RKO (cell line): ENCODE measurements around the gene STKLD1.
A peak's percentile ranks its signal among the peaks of the same experiment; 100 is the strongest.

Experiments used
- DNase-seq: peaks from one replicate; pipeline ENCODE4 v3.0.0-alpha.2; 2016; ENCODE audit warnings: low spot score

The STKLD1 gene

DNA sequence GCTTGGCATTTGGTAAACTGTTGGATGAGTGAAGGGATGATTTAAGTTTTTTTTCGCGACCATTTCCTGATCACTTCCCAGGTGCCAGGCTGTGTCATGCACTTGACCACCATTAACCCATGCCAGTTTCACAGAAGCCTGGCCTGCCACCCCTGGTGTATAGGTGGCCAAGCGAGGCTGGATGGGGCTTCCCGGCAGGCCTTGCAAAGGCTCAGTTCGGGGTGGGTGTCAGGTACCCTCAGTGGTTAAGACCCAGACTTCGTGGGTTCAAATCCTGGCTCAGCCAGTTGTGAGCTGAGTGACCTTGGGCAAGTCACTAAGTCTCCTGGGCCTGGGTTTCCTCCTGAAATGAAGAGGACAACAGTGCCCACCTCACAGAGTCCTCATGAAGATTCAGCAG lies 30.6 kb upstream of the STKLD1 start:
- DNase-seq = no peak

DNA sequence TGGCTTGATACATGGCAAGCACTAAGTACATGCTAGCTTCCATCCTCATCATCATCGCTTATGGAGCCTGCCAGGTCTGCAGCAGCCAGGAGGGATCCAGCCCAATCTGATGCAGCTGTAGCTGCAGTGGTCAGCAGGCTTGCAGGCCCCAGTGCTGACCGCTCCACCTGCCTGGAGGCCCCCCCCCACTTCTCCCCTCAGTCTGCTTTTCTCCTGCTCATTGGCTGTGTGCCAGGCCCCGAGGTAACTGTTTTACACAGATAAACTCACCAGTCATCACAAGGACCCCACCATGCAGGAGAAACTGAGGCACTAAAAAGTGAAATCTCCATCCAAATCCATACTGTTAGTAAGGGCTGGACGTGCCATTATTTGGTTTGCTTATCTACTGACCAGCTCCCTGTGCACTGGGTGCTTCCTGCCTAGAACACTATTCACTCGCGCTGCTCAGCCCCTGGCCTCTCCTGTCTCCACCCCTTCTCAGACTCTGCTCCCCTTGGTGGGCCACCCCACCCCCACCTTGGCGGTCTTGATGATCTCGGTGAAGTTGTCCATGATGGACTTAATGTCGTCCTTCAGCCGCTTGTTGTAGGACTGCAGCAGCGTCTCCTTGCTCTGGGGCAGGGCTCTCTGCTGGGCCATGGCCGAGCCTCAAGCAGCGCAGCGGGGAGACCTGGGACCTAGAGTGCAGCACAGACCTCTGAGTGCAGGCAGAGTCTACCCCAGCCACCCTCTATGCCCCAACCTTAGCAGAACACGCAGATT lies 30.0 kb upstream of the STKLD1 start:
- no peak for DNase-seq

DNA sequence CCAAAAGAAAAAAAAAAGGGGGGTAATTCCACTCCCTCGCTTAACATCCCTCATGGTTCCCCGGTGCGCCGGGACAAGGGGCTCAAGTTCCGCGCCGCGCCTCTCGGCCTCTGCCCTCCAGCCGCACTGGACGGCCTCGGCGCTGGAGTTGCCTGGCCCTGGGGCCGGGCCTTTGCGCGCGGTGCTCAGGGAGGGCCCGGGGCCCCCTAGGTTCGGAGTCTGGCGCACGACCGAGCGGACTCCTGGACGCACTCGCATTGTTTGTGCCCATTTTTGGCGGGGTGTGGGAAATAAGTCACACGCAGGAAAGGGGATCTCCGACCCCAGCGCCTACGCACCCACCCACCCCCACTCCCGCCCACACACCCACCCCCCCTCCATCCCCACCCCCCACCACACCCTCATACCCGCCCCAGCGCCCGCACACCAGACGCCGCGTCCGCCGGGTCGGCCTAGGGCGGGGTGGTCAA lies 28.6 kb upstream of the STKLD1 start:
- peak; percentile 72 for DNase-seq

DNA sequence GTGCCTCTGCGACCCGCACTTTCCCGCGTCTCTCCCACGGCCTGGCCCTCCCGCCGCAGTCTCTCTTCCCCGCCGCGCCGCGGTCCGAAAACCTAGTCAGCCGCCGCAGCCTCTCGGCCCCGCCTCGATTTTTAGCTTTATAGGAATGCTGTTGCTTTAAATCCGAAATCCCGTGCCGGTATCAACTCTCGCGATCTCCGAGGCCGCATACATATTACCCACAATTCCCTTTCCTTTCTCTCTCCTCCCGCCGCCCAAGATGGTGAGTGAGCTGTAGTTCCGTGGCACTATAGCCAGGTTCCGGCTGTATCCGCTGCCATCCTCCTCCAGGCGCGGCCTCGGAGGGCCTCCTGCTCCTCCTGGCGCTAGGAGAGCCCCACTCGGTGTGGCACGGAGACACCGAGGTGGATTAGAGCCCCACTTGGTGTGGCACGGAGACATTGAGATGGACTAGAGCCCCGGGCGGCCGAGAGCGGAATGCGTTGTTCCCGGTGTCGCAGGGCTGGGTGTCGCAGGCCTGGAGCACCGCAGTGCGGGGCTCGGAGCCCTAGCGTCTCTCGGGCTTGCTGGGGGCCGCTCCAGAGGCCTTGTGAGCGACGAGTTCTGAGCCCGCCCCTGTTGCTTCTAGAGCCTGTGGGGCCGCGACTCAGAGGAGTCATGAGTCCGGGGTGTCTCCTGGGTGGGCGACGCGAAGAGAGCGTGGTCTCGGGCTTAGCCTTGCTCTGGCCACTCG lies 28.0 kb upstream of the STKLD1 start, which contains the start of the genes MED22 and RPL7A:
MED22 (minus strand) TSS at position 147 of the 733 bp plus-strand sequence. CDS start 1,469 bp downstream, outside the sequence.
RPL7A (plus strand) TSS at position 234 of the 733 bp plus-strand sequence; CDS start at position 260, 26 bp downstream.
- DNase-seq = peak; percentile 99

DNA sequence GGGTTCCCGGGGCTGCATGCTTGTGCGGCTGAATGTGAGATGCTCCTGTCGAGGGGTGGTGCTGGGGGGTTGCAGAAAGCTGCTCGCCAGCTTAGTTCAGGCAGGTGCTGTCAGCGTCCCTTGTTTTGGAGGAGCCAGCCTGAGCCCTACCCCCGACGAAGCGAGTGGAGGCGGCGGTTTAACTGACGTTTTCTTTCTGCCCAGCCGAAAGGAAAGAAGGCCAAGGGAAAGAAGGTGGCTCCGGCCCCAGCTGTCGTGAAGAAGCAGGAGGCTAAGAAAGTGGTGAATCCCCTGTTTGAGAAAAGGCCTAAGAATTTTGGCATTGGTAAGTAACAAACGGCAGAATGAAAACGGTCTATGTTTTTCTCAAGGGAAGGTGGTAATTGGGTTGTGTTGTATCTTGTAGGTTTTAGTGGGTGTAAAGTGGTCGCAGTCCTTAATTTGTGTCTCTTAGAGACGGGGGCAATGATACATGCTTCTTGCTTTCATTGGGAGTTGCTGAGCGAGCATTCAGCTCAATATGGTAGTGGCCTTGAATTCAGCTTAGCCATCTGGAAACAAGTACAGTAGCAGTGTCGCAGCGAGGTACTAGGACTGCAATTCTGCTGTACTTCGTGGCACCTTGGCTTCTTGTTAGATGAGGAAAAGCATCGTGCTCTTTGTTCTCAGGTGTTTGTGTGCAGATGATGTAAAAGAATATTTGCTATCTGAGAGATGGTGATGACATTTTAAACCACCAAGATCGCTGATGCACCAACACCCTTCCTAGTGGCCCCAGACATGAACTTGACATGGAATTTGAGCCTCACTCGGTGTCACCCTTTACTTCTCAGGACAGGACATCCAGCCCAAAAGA lies 27.2 kb upstream of the STKLD1 start:
- peak; percentile 63 for DNase-seq

DNA sequence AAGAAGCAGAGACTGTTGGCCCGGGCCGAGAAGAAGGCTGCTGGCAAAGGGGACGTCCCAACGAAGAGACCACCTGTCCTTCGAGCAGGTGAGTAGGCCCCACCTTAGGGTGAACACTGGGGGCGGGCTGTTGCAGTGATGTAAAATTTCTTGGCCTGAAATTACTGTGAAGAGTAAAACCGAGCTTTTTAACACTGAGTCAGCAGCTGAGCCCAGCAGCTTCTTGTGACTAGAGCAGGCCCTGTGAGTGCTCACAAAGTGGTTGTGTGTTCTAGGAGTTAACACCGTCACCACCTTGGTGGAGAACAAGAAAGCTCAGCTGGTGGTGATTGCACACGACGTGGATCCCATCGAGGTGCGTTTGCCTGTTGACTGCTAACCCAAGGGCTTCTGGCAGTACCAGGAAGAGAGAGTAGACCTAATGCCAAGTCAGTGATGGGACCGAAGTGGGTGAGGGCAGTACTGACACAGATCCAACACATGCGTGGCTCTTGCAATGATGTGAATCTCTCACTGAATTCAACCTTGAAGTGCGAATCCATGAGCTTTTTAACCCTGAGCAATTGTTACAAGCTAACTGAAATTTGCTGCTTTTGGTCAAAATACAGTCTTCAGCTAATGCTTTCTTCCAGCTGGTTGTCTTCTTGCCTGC lies 26.1 kb upstream of the STKLD1 start:
- DNase-seq = peak; percentile 81

DNA sequence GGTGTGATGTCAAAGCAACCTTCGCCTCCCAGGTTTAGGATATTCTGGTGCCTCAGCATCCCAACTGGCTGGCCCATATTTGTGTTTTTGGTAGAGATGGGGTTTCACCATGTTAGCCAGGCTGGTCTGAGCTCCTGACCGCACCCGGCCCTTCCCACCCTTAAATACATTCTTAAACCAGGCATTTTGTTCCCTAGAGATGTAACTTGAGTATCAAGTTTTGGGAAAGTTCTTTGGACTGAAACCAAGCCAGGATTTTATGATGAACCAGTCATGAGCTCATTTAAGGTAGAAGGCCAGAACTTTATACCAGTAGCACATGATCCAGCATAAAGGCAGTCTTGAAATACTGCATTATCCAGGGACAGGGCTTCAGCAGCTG lies 24.6 kb upstream of the STKLD1 start:
- no peak for DNase-seq

DNA sequence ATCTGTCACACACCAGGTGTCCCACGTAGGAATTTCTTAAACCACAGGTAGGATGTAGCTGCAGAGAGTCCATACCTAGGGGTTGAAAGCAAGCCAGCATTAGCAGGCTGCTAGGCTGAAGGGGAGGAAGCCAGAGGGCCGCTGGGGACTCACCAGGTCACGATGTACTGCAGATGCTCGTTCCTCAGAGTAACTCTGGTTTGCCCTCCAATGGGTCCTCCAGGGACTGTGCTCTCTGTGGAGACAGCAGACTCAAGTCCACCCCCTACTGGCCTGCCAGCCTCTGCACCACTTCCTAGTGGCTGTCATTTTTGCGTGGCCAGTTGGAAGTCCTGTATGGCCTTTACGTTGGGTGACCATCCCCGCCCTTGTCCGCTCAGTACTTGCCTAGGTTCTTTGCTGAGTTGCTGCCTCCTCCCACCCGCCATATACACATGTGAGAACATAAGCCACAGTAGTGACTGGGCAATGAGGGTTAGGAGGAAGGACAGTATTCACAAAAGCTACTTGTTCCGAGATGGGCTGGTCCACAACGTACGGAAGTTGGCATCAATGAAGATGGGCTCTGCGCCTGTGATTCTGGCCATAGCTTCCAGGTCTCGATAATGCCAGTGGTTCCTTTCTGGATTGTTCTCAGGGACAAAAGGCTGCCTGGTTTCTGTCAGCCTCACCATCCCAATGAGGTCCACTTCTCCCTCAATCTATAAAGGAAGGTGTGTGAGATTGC lies 24.1 kb upstream of the STKLD1 start:
- peak; percentile 86 for DNase-seq

DNA sequence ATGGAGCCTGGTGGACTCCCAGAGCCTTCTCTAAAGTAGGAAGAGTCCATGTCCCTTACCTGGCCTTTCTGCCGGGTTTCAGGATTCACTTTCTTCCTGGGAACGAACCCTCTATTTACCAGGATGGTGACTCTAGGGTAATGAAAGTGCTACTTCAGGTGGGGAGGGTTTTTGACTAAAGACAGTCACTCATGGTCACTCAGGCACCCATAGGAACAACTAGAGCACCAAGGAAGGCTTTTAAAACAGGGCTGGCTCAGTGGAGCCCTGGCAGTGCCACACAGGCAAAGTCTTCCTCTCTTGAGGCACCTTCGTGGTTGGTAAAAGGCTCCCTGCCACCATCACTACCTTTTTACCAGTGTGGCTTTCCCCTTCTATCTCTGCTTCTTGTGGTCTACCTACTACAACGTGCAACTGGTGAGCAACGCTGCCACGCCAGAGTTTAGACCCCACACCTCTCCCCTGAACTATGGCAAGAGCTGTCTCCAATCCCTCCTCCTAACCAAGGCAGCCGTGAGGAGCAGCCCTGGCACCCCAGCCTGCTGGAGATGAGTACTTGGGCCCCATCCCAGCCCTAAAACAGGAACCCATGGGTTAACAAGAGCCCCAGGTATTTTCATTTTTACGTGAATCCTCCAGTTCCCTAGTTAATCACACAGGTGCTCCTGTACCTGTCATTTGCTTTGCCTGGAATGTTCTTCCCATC lies 23.4 kb upstream of the STKLD1 start:
- no peak for DNase-seq

DNA sequence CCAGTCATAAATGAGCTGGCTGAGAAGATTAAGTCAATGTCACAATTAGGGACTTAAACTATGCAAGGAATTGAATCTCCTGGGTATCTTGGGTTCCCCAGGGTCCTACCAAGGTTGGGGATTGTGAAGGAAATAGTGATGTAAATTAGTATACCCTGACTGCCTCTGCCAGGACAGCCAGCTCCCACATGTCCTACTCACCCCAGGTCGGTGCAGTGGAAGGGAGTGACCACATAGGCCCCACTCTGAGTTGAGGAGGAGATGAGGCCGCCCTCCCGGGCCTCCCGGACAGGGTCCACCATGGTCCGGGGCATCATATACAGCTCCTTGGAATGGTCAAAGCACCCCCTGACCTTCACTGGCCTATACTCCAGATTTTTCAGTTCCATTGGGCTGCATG lies 22.6 kb upstream of the STKLD1 start:
- DNase-seq = no peak

DNA sequence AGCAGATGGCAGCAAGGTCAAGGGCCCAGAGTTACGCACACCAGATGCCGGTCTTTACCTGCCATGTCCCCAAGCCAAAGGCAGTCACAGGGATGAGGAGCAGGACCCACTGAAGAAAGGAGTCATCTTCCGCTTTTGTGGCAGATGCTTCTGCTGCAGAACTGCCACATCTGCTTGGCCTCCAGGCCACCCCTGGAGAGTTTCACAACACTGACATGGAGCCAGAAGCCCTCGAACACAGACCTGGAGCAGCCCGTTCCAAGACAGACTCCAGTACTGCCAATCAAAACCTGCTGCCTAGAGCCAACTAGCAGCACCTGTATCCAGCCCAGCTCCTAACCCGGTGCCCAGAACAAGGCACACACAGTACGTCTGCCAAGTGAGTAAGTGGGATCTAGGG lies 21.4 kb upstream of the STKLD1 start:
- DNase-seq = no peak

DNA sequence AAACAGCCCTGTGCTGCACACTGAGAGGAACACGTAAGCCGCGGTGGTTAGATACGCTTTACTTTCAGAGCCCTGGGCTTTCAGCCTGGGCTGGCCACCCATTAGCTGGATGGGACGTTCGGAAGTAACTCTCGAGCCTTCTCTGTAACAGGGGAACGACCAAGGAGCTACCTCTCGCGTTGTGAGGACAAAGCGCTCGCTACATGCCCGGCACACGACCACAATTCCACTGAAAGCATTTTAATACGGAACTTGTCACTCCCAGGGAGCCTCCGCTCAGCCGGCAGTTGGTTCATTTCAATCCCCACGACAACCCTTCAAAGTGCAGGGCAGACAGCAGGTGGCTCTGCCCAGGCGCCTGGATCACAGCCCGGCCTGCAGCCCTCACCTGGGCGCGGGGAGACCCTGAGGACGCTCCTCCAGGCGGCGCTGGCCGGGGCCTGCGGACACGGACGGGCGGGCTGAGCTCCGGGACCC lies 20.2 kb upstream of the STKLD1 start:
- peak; percentile 76 for DNase-seq

DNA sequence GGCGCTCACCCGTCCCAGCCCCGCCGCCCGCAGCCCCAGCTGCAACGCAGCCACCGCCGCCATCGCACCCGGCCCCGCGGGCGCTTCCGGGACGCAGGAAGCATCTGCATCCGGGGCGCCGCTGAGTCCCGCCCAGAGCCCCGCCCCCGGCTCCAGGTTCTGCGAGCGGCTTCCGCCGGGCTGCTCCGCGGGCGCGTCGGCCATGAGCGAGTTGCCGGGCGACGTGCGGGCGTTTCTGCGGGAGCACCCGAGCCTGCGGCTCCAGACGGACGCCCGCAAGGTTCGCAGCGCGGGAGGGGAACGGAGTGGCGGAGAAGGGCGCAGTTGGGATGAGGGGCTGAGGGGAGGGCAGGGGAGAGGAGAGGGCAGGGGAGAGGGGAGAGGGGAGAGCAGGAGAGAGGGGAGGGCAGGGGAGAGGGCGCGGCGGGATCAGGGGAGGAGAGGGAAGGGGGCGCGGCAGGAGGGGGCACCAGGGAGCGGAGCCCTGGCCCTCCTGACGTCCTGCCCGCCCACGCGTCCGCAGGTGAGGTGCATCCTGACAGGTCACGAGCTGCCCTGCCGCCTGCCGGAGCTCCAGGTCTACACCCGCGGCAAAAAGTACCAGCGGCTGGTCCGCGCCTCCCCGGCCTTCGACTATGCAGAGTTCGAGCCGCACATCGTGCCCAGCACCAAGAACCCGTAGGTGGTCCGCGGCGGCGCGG lies 19.6 kb upstream of the STKLD1 start, which contains the start of the genes SURF1 and SURF2:
SURF1 (minus strand) TSS at position 97 of the 701 bp plus-strand sequence; CDS start at position 63, 34 bp downstream.
SURF2 (plus strand) TSS at position 160 of the 701 bp plus-strand sequence; CDS start at position 203, 43 bp downstream.
- peak; percentile 92 for DNase-seq

DNA sequence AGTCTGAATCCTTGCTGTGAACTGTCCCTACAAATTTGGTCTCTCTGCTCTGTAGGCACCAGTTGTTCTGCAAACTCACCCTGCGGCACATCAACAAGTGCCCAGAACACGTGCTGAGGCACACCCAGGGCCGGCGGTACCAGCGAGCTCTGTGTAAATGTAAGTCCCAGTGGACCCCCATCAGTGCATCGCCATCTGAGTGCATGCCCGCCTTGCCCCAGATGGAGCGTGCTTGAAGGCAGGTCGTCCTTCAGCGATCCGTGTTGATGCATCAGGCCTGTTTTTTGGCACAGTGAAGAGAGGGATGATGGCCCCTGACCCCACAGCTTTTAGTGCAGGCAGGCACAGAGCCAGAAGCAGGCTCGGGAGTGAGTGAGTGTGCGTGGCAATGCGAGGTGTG lies 18.5 kb upstream of the STKLD1 start:
- DNase-seq = no peak

DNA sequence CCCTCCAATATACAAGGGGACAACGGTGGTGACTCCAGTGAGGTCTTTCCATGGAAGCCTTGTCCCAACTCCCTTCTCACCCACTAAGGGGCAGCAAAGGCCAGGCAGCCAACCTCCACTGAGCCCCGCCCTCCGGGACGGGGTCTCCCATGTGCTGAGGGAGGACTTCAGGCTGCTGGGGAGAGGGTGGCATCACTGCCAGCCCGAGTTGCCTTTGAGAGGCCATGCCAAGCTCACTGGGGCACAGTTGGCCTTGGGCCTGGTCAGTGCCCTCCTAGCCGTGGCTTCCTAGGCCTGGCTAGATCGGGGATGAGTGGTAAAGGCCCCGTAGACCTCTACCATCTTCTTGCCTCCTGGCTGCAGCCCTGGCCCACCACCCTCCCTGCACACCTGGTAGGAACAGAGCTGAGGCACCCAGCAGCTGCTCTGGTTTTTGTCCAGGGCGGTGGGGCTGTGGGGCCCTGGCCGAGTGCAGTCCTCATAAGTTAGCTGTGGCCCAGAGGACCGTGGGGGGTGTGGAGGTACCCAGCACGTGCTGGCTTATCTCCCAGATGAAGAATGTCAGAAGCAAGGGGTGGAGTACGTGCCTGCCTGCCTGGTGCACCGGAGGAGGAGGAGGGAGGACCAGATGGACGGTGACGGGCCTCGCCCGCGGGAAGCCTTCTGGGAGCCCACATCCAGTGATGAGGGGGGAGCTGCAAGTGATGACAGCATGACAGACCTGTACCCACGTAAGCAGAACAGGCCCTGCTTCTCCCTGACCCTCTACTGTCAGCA lies 16.6 kb upstream of the STKLD1 start:
- DNase-seq = no peak

DNA sequence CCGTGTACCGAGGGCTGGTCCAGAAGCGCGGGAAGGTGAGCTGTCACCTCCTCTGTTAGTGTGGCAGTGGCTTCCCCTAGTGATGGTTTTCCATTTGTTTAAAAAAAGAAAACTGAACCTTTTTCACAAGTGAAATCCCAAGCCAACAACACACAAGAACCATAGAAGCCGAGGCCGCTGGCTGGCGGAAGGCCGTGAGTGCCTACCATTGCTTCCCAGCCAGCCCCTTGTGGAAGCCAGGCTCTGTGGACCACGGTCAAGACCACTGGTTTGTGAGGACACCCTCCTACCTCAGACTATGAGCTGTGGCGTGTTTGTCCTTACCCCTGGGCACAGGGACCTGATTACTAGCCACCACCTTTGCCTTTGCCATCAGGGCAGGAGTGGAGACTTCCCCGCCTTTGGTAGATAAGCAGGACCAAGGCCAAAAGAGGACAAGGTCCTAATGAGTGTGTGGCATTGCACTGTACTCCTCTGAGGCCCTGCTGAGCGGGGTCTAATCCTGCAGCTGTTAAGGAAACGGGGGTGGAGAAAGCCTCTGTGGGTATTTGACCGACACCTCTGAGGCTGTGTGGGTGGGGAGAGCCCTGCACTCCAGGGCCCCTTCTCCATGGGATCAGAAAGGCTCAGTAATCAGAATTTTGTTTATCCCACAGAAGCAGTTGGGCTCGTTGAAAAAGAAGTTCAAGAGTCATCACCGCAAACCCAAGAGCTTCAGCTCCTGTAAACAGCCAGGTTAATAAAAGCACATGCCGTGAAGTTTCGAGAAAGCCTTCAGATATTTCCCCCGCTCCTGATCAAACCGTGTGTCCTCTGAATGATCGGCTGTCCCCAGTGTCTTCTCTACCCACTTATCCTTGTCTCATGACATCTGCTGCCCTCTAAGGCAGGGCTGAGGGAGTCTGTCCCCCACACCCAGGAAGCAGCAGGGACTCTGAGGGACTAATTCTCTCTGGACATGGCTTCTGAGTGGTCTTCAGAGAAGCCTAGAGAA lies 15.5 kb upstream of the STKLD1 start:
- DNase-seq = no peak

DNA sequence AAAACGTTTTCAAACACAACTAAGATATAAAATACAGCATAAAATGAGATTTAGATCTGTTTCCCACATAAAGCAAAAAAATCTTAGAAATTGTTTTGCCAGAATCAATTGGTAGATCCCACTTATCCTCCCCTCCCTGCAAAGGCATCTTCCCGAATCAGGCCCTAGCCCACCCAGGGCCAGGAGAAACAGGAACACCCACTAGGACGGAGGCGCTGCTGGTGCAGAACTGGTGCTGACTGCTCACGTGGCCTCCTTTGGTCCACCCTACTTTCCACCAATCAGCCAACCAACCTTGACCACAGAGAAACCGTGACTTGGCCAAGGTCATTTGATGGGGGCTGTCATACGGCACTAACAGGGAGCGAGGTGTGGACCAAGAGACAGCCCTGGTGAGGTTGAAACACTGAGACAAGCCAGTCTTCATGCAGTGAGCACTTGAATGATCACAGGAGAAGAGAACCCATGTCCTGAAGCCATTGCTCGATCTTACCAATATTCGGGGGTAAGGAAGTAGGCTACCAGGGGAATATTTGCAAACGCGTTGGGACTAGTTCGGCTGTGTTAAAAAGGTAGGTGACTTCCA lies 14.6 kb upstream of the STKLD1 start:
- DNase-seq = no peak
